HG03108 (cell line): ENCODE measurements around the gene FHIP1A.

Experiments used
- ATAC-seq: cut with Tn5 transposase; IDR thresholded peaks from one replicate; pipeline ENCODE4 v1.9.1; 2021; ENCODE audit warnings: moderate library complexity; ENCODE audit not compliant: unreplicated experiment

FHIP1A gene

GRCh38 chr4:151417766-151418376 lies 8.9 kb downstream of the FHIP1A start:
- no peak for ATAC-seq

GRCh38 chr4:151418385-151418784 lies 9.4 kb downstream of the FHIP1A start:
- ATAC-seq = no peak

- no peak for ATAC-seq
Observed at GRCh38 chr4:151418856-151419255, 9.9 kb downstream of the FHIP1A start.

GRCh38 chr4:151420250-151420807 lies 11.4 kb downstream of the FHIP1A start:
- no peak for ATAC-seq

GRCh38 chr4:151422854-151423253 lies 13.9 kb downstream of the FHIP1A start:
- ATAC-seq = no peak

GRCh38 chr4:151426513-151426912 lies 17.5 kb downstream of the FHIP1A start:
- no peak for ATAC-seq

- ATAC-seq = no peak
Observed at GRCh38 chr4:151427266-151427665, 18.3 kb downstream of the FHIP1A start.

- ATAC-seq = no peak
Observed at GRCh38 chr4:151428346-151428745, 19.4 kb downstream of the FHIP1A start.

- ATAC-seq = no peak
Observed at GRCh38 chr4:151429957-151430570, 21.1 kb downstream of the FHIP1A start.

GRCh38 chr4:151430740-151431457 lies 21.9 kb downstream of the FHIP1A start:
- no peak for ATAC-seq

GRCh38 chr4:151431728-151432127 lies 22.8 kb downstream of the FHIP1A start:
- no peak for ATAC-seq

- no peak for ATAC-seq
Observed at GRCh38 chr4:151432654-151433053, 23.7 kb downstream of the FHIP1A start.

GRCh38 chr4:151434183-151434860 lies 25.3 kb downstream of the FHIP1A start:
- ATAC-seq = no peak

GRCh38 chr4:151436093-151436518 lies 27.1 kb downstream of the FHIP1A start:
- no peak for ATAC-seq

- no peak for ATAC-seq
Observed at GRCh38 chr4:151437505-151437904, 28.5 kb downstream of the FHIP1A start.

- ATAC-seq = no peak
Observed at GRCh38 chr4:151438154-151438553, 29.2 kb downstream of the FHIP1A start.

GRCh38 chr4:151439320-151439719 lies 30.3 kb downstream of the FHIP1A start:
- no peak for ATAC-seq

GRCh38 chr4:151442002-151442401 lies 33.0 kb downstream of the FHIP1A start:
- ATAC-seq = no peak

- no peak for ATAC-seq
Observed at GRCh38 chr4:151443247-151443646, 34.3 kb downstream of the FHIP1A start.

- ATAC-seq = no peak
Observed at GRCh38 chr4:151443752-151444151, 34.8 kb downstream of the FHIP1A start.

- no peak for ATAC-seq
Observed at GRCh38 chr4:151446208-151446607, 37.2 kb downstream of the FHIP1A start.
